Loucy (cell line): ENCODE measurements around the gene ATG16L1.

Source experiments
- H2AFZ ChIP-seq: fragments of 200-600 bp; sonication (generic); 2 replicates; pipeline ENCODE4 v1.6.0; 2016; ENCODE audit warnings: antibody characterized with exemption, mild to moderate bottlenecking, low read length, moderate library complexity
- H3F3A ChIP-seq: fragments of 200-600 bp; 2 replicates; pipeline ENCODE4 v1.6.0; 2016; ENCODE audit warnings: antibody characterized with exemption, low read depth, mild to moderate bottlenecking
- H3K27me3 ChIP-seq: fragments of 200-600 bp; sonication (generic); 2 replicates; pipeline ENCODE4 v1.6.1; 2014; ENCODE audit warnings: low read length, mild to moderate bottlenecking; ENCODE audit not compliant: insufficient read depth, poor library complexity, severe bottlenecking
- H3K36me3 ChIP-seq: fragments of 200-600 bp; sonication (generic); 2 replicates; pipeline ENCODE4 v1.6.1; 2016; ENCODE audit warnings: low read length; ENCODE audit not compliant: insufficient read depth
- H3K4me1 ChIP-seq: fragments of 200-600 bp; sonication (generic); 2 replicates; pipeline ENCODE4 v1.5.1; 2014; ENCODE audit warnings: low read length, mild to moderate bottlenecking; ENCODE audit not compliant: insufficient read depth, poor library complexity, severe bottlenecking
- H3K4me2 ChIP-seq: fragments of 200-600 bp; sonication (generic); 2 replicates; pipeline ENCODE4 v1.6.0; 2014; ENCODE audit warnings: antibody characterized with exemption, low read length, low read depth, mild to moderate bottlenecking; ENCODE audit not compliant: poor library complexity, severe bottlenecking
- H3K4me3 ChIP-seq: fragments of 200-600 bp; sonication (generic); 2 replicates; pipeline ENCODE4 v1.5.1; 2014; ENCODE audit warnings: low read length, mild to moderate bottlenecking, mixed read lengths; ENCODE audit not compliant: poor library complexity, severe bottlenecking
- H3K79me2 ChIP-seq: fragments of 200-600 bp; sonication (generic); 2 replicates; pipeline ENCODE4 v1.6.1; 2014; ENCODE audit warnings: low read length; ENCODE audit not compliant: insufficient read depth
- H3K9ac ChIP-seq: fragments of 200-600 bp; sonication (generic); 2 replicates; pipeline ENCODE4 v1.6.0; 2014; ENCODE audit warnings: mild to moderate bottlenecking, low read depth, low read length, moderate library complexity; ENCODE audit not compliant: poor library complexity, severe bottlenecking
- H3K9me2 ChIP-seq: fragments of 200-600 bp; sonication (generic); replicated peaks from 2 replicates; pipeline ENCODE4 v1.6.1; 2016; ENCODE audit warnings: low read depth, low read length, mixed read lengths
- H3K9me3 ChIP-seq: fragments of 200-600 bp; sonication (generic); 2 replicates; pipeline ENCODE4 v1.6.1; 2014; ENCODE audit warnings: mild to moderate bottlenecking, antibody characterized with exemption, low read length, low read depth; ENCODE audit not compliant: insufficient read depth
- H4K20me1 ChIP-seq: fragments of 200-600 bp; sonication (generic); 2 replicates; pipeline ENCODE4 v1.6.0; 2014; ENCODE audit warnings: antibody characterized with exemption, low read length, mild to moderate bottlenecking; ENCODE audit not compliant: insufficient read depth, poor library complexity, severe bottlenecking
- CTCF ChIP-seq: fragments of 200-600 bp; sonication (generic); conservative IDR thresholded peaks from 2 replicates; pipeline ENCODE4 v1.5.1; 2014; ENCODE audit warnings: mild to moderate bottlenecking, antibody characterized with exemption, low read length
- EZH2phosphoT487 ChIP-seq: fragments of 200-600 bp; IDR thresholded peaks from 2 replicates; pipeline ENCODE4 v1.6.1; 2018; ENCODE audit warnings: antibody characterized with exemption, mild to moderate bottlenecking, moderate library complexity, borderline replicate concordance

ATG16L1 gene

GRCh38 chr2:233221378-233222063 is 30.0 kb upstream of the ATG16L1 start:
- Histone ChIP-seq H3K9me2 (no peaks in the 10 kb centered on the region), H3F3A (no peaks in the 10 kb centered on the region), H3K9ac (no peak overlapping the region), H3K9me3 (no peaks in the 10 kb centered on the region), H3K27me3 (no peaks in the 10 kb centered on the region), H3K36me3 (no peaks in the 10 kb centered on the region), H2AFZ (no peak overlapping the region), H3K4me3 (no peak overlapping the region), H3K4me2 (no peak overlapping the region), H4K20me1 (no peaks in the 10 kb centered on the region), H3K79me2 (no peaks in the 10 kb centered on the region), H3K4me1 (peaks cover 12% of the 10 kb centered on the region)
- no peak for TF ChIP-seq EZH2phosphoT487
- TF ChIP-seq CTCF, result no peak

- H2AFZ ChIP-seq, result no peak overlapping the region
- no peaks in the 10 kb centered on the region for H3K79me2 ChIP-seq
- no peak overlapping the region for H3K4me3 ChIP-seq
- no peaks in the 10 kb centered on the region for H3K9me2 ChIP-seq
- no peaks in the 10 kb centered on the region for H3K27me3 ChIP-seq
- no peak overlapping the region for H3K9ac ChIP-seq
- H4K20me1 ChIP-seq, result no peaks in the 10 kb centered on the region
- no peaks in the 10 kb centered on the region for H3K36me3 ChIP-seq
- no peaks in the 10 kb centered on the region for H3F3A ChIP-seq
- H3K4me2 ChIP-seq, result no peak overlapping the region
- no peak for TF ChIP-seq CTCF
- TF ChIP-seq EZH2phosphoT487, result no peak
- H3K9me3 ChIP-seq, result no peaks in the 10 kb centered on the region
- H3K4me1 ChIP-seq, result peaks cover 16% of the 10 kb centered on the region
Measured at GRCh38 chr2:233223059-233223894, 28.2 kb upstream of the ATG16L1 start.

- no peaks in the 10 kb centered on the region for H3K27me3 ChIP-seq
- H3K9ac ChIP-seq, result no peak overlapping the region
- H3K9me3 ChIP-seq, result no peaks in the 10 kb centered on the region
- no peaks in the 10 kb centered on the region for H4K20me1 ChIP-seq
- H3K4me3 ChIP-seq, result no peak overlapping the region
- no peaks in the 10 kb centered on the region for H3K9me2 ChIP-seq
- H3K36me3 ChIP-seq, result no peaks in the 10 kb centered on the region
- no peaks in the 10 kb centered on the region for H3F3A ChIP-seq
- H3K4me1 ChIP-seq, result peaks cover 16% of the 10 kb centered on the region
- H3K79me2 ChIP-seq, result no peaks in the 10 kb centered on the region
- H2AFZ ChIP-seq, result peak overlapping the region; percentile 47
- TF ChIP-seq CTCF (no peak), EZH2phosphoT487 (no peak)
- H3K4me2 ChIP-seq, result peak overlapping the region; percentile 23
Measured at GRCh38 chr2:233225230-233226068, 26.0 kb upstream of the ATG16L1 start.
